GM21528 (cell line): ENCODE results near the gene FAM25A.

Source experiments
- ATAC-seq: cut with Tn5 transposase; IDR thresholded peaks from one replicate; pipeline ENCODE4 v1.9.1; 2021; ENCODE audit warnings: mild to moderate bottlenecking, moderate library complexity; ENCODE audit not compliant: unreplicated experiment, low FRiP score

The FAM25A gene

DNA sequence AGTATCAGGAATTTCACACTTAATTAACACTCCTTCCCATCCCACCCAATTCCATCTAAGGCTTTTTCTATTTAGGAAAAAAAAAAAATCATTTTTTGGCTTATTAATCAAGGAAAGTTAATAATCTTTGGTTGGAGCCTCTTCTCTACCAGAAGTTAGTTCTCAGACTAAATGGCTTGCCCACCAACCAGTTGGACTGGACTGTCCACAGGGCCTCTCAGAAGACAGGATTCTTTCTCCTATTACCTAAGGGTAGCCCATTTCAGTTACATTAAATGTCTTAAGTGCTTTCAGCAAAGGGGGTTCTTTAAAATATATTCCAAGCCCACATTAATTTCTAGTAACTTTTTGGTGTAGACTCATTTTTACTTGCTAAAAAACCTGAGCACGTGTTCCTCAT lies 39.3 kb downstream of the FAM25A start:
- no peak for ATAC-seq

GRCh38 chr10:87060280-87060928 lies 40.3 kb downstream of the FAM25A start:
- no peak for ATAC-seq

DNA sequence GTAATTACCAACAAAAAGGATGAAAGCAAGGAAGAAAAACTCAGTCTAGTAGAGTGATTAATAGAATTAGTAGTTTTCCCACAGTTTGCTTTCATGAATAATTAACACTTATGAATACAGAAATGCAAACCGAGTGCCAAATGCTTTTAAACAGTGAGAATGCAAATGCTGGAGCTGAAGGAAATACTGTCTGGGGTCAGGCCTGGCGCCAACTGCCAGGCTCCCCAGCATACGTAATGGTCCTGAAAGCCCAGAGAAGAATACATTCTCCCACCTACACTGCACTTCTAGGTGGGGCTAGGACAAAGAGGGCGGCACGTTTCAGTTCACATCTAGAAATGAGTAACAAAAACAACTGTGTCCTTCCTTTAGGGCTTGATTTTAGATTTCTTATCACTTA lies 44.6 kb downstream of the FAM25A start:
- no peak for ATAC-seq

- ATAC-seq: no peak
Measured at GRCh38 chr10:87066178-87066577, 46.1 kb downstream of the FAM25A start.

- ATAC-seq: no peak
Measured at GRCh38 chr10:87066865-87067264, 46.8 kb downstream of the FAM25A start.

GRCh38 chr10:87068281-87068680 lies 48.2 kb downstream of the FAM25A start:
- ATAC-seq: no peak

DNA sequence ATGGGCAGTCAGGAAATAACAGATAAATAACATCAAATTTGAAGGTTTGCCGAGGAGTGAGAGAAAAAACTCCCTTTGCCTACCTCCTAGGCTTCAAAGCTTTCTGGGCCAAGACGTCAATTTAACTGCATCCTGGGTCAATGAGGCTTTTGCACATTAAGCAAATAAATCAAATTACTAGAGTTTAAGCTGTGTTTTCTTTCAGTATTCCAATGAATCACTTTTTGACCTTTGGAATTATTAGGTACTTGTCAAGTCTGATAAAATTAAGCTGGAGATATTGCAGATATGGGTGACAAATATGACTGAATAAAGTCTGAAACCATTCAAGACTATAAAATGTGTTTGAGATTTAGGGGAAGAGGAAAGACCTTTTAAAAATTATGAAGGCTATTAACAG lies 52.4 kb downstream of the FAM25A start:
- ATAC-seq: no peak
